DMS53 (cell line): ENCODE measurements around the gene DNAH14.
A peak's percentile ranks its signal among the peaks of the same experiment; 100 is the strongest.
"Not testable (repeated sequence)": the region's sequence is repeated elsewhere in the genome, so short reads cannot be mapped to it uniquely, and the experiment has no call there.

Experiments
- DNase-seq: peaks from one replicate; lab custom pipeline; 2025; lab: John Stamatoyannopoulos, UW

DNAH14 gene

GRCh38 chr1:225257081-225257480 is 327.6 kb downstream of the DNAH14 start:
- DNase-seq, result no peak

- no peak for DNase-seq
These were observed 329.3 kb downstream of the DNAH14 start for GRCh38 chr1:225258811-225259210.

DNA sequence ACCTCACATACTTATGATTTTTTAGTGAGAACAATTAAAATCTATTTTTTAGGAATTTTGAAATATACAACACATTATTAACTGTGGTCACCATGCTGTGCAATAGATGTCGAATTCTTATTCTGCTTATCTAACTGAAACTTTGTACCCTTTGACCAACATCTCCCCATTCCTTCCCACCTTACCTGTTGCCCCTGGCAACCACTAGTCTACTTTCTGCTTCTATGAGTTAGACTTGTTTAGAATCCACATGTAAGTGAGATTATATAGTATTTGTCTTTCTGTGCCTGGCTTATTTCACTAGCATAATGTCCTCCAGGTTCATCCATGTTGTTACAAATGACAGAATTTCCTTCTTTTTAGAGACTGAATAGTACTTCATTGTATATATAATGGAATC is 330.1 kb downstream of the DNAH14 start:
- no peak for DNase-seq

GRCh38 chr1:225260319-225260718 is 330.8 kb downstream of the DNAH14 start:
- no peak for DNase-seq

- peak; percentile 69 for DNase-seq
These were observed 348.0 kb downstream of the DNAH14 start for GRCh38 chr1:225277445-225277844.

DNA sequence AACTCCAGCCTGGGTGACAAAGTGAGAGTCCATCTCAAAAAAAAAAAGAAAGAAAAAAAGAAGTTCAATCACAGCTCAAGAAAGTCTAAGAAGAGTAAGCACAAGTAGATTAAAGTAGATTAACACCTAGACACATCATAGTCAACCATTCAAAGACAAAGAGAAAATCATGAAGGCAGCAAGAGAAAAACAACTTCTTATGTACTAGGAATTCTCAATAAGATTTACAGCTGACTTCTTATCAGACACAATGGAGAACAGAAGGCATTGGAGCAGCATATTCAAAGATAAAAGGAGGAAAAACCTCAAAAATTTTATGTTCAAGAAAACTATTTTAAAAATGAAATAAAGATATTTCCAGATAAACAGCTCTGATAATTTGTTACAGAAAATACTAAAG is 351.1 kb downstream of the DNAH14 start:
- DNase-seq, result peak; percentile 7

DNA sequence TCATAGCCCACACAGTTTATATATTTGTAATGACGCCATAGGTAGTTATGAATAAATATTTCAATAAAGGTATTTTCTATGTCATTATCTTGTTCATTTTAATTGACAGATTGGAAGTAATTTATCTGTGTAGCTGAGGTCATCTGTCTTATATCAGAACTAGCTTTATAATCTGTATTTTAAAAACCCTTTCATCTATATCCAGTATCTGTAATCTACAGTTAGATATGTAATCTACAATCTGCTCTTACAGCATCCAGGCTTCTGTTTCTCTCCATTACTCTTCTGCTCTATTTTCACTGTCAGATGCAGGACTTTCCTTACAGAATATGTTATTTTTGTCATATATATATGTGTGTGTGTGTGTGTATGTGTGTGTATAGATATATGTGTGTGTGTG is 360.8 kb downstream of the DNAH14 start:
- DNase-seq, result no peak

GRCh38 chr1:225299624-225300023 is 370.1 kb downstream of the DNAH14 start:
- no peak for DNase-seq

GRCh38 chr1:225300381-225300780 is 370.9 kb downstream of the DNAH14 start:
- no peak for DNase-seq

GRCh38 chr1:225304996-225305395 is 375.5 kb downstream of the DNAH14 start:
- DNase-seq, result no peak

DNA sequence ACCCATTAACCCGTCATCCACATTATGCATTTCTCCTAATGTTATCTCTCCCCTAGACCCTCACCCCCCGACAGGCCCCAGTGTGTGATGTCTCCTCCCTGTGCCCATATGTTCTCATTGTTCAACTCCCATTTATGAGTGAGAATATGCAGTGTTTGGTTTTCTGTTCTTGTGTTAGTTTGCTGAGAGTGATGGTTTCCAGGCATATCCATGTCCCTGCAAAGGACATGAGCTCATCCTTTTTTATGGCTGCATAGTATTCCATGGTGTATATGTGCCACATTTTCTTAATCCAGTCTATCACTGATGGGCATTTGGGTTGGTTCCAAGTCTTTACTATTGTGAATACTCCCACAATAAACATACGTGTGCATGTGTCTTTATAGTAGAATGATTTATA is 381.1 kb downstream of the DNAH14 start:
- DNase-seq, result not testable (repeated sequence)

GRCh38 chr1:225318706-225319575 is 389.5 kb downstream of the DNAH14 start:
- DNase-seq, result peak; percentile 78

- DNase-seq, result no peak
These were observed 390.4 kb downstream of the DNAH14 start for GRCh38 chr1:225319871-225320270.

GRCh38 chr1:225321784-225322183 is 392.3 kb downstream of the DNAH14 start:
- DNase-seq, result no peak

DNA sequence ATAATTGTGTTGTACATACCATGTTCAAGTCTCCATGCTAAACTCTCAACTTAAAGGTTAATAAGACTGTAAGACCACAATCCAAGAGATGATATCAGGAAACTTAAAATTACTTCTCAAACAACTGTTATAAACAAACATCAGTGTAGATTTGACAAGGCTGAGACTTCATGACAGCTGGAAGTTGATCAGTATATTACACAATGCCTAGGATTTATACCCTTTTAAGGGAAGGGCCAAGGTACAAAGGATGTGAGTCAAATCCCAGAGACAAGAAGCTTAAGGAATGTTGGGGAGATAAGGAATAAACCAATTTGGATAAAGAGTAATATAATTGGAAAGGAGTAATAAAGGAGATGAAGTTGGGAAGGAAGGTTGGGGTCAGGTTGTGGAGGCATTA is 399.6 kb downstream of the DNAH14 start:
- no peak for DNase-seq

DNA sequence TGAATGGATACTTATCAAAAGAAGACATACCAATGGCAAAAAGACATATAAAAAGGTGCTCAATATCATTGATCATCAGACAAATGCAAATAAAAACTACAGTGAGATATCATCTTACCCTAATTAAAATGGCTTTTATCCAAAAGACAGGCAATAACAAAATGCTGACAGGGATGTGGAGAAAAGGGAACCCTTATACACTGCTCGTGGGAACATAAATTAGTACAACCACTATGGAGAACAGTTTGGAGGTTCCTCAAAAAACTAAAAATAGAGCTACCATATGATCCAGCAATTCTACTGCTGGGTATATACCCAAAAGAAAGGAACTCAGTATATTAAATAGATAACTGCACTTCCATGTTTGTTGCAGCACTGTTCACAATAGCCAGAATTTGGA is 400.5 kb downstream of the DNAH14 start:
- DNase-seq, result not testable (repeated sequence)

DNA sequence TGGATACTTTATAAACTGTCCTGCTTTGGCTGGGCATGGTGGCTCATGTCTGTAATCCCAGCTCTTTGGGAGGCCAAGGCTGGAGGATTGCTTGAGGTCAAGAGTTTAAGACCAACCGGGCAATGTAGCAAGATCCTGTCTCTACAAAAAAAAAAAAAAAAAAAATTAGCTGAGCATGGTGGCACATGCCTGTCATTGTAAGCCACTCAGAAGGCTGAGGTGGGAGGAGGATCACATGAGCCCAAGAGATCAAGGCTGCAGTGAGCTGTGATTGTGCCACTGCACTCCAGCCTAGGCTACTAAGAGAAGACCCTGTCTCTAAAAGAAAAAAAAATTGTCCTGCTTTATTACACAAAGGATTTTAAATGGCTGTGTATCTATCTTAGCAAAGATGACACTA is 403.2 kb downstream of the DNAH14 start:
- DNase-seq, result no peak

DNA sequence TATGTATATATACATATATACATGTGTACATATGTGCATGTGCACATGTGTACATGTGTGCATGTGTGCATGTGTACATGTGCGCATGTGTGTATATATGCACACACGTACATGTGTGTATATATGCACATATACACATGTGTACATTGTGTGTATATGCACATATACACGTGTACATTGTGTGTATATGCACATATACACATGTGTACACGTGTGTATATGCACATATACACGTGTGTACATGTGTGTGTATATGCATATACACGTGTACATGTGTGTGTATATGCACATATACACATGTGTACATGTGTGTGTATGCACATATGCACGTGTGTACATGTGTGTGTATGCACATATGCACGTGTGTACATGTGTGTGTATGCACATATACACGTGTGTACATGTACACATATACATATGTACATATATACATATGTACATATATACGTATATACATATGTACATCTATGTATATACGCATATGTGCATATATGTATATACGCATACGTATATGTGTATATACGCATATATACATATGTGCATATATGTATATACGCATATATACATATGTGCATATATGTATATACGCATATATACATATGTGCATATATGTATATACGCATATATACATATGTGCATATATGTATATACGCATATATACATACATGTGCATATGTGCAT is 405.8 kb downstream of the DNAH14 start:
- not testable (repeated sequence) for DNase-seq

DNA sequence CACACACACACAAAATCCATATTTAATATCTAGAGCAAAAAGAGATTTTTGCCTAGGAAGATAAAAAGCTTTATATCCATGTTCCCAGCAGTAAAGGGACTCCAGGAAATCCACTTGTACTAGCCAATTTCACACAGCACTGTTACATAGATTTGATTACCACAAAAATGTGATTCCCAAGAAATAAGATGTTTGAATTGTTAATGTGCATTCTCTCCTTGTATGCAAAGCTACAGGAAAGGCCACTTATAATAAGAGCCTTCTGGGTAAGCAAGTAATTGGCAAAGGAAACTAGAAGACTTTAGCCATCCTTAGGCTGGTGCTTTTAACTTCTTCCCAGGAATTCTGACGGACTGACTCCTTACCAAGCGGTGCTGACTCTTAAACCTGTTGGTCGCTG is 409.1 kb downstream of the DNAH14 start:
- no peak for DNase-seq

DNA sequence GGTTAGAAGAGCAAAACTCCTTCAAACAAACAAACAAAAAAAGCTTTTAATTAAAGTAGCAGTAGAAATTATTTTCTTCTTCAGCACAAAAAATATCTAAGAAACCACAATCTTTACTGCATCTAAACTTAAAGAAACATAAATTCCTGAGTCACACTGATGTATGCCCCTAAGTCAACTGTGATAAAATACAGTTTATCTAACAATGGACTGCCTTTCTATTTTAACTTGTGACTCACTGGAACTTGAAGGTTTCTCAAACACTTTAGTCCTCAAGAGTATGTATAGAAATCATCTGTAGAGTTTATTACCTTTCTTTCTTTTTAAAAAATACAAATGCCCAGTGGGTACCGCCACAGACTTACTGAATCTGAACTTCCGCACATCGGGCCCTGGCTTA is 412.2 kb downstream of the DNAH14 start:
- DNase-seq, result no peak

DNA sequence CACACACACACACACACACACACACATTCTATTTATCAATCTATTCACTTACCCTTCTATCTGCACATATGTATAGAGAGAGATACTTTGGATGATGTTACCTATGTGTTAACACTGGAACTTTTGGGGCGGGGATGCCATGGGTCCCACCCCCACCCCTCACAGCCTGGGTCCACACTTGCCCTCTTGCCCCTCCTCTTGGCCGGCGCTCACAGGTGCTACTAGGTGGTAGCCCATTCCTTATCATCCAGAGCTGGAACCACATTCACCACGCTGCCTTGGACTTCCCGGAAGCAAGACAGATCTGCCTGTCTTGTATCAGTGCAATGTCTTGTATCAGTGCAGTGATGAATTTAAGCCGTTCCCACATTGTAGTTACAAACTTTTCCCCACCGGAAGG is 413.2 kb downstream of the DNAH14 start:
- no peak for DNase-seq

DNA sequence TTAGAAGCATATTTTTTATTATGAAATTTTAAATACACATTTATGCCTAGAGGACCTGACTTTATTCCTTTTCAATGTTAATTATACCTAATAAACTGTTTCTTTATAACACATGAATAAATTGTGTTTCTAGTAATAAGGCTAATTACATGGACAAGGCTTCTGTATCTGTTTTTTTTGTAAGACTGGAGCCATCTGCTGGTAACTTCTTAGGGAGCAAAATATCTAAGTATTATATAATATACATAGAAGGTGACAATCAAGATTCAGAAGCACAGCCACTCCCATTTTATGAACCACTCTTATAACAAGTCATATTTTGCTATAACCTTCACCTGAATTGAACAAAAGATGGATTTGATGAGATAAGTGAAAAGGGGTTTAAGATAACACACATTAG is 414.1 kb downstream of the DNAH14 start:
- DNase-seq, result peak; percentile 51

- no peak for DNase-seq
These were observed 417.7 kb downstream of the DNAH14 start for GRCh38 chr1:225347123-225347683.
